ENCODE results near the gene PTPN7.
"Not testable (repeated sequence)": the region's sequence is repeated elsewhere in the genome, so short reads cannot be mapped to it uniquely, and the experiment has no call there.

The PTPN7 gene

DNA sequence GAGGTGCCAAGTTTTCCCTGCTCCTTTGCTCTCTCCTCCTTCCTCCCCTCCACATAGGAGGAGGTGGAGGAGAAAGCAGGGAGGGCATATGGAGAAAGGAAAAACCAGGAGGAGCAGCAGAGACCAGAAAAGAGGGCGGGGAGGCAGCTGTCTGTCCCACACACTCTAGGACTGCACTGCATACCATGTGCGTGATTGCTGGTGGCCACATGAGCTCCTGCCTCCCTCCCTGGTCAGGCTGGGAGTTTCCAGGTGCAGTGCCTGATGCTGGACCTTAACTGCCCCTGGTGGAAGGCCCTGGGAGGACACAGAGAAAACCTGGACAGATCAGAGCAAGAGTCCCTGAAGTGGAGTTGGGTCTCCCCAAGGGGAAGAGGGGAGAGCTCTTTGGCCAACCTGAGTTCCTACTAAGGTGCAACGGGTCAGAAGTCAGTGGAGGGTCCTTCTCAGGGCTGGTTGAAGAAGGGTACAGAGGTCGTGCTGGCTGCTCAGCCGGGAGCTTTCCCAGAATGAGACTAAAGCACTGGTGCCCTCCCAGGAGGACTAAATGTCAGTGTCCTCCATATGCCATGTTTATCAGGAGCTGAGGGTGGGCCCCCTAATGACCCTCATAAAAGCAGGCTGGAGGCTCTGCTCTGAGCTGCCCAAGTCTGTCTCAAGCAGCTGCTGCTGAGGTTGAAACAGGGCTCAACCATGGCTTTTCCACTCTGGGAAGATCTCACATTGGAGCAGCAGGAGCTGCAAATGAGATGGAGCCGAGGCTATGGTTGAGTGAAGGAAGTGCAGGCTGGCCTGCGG lies 29.7 kb upstream of the PTPN7 start:
- no peak for DNase-seq (ENCODE audit: low read depth in 2 of 2)

- peak; percentile 50 to 60 for DNase-seq (ENCODE audit: low read depth in 2 of 2)
Observed at GRCh38 chr1:202189001-202189790, 28.8 kb upstream of the PTPN7 start.

DNA sequence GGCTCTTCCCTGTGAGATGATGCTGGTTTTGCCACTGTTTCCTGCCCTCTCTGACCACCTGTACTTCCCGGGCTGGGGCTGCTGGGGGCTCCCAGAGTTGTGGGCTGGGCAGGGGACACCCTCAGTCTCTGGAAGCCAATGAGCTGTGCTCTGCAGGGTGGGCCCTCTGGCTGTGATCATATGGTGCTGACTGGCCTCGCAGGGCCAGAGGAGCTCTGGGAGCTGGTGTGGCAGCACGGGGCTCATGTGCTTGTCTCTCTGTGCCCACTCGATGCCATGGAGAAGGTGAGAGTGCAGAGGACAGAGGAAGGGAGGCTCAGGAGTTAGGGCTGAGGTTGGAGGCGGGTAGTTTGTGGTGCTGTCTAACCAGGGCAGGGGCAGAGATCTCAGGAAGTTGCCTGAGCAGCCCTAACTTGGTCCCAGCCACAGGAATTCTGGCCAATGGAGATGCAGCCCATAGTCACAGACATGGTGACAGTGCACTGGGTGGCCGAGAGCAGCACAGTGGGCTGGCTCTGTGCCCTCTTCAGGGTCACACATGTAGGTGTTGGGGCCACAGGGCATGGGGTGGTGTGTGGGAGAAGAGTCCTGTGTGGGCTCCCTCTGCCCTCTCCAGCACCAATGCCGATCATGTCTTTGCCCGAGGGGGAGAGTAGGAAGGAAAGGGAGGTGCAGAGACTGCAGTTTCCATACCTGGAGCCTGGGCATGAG lies 27.4 kb upstream of the PTPN7 start:
- no peak for DNase-seq (ENCODE audit: low read depth in 2 of 2)

- no peak for DNase-seq (ENCODE audit: low read depth in 2 of 2)
Observed at GRCh38 chr1:202187041-202187671, 26.8 kb upstream of the PTPN7 start.

DNA sequence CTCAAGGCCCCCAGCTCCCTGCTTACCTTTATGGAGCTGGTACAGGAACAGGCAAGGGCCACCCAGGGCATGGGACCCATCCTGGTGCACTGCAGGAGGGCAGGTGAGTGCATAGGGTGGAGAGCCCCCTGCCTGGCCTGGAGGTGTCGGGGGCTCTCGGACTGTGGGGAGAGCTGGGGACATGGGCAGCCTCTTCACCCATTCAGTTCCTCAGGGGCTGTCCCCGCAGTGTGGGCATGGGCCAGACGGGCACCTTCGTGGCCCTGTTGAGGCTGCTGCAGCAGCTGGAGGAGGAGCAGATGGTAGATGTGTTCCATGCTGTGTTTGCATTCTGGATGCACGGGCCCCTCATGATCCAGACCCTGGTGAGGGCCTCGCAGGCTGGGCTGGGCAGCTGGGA lies 25.9 kb upstream of the PTPN7 start:
- no peak for DNase-seq (ENCODE audit: low read depth in 2 of 2)

- peak; percentile 35 to 38 for DNase-seq (ENCODE audit: low read depth in 2 of 2)
Observed at GRCh38 chr1:202184750-202185460, 24.5 kb upstream of the PTPN7 start.

DNA sequence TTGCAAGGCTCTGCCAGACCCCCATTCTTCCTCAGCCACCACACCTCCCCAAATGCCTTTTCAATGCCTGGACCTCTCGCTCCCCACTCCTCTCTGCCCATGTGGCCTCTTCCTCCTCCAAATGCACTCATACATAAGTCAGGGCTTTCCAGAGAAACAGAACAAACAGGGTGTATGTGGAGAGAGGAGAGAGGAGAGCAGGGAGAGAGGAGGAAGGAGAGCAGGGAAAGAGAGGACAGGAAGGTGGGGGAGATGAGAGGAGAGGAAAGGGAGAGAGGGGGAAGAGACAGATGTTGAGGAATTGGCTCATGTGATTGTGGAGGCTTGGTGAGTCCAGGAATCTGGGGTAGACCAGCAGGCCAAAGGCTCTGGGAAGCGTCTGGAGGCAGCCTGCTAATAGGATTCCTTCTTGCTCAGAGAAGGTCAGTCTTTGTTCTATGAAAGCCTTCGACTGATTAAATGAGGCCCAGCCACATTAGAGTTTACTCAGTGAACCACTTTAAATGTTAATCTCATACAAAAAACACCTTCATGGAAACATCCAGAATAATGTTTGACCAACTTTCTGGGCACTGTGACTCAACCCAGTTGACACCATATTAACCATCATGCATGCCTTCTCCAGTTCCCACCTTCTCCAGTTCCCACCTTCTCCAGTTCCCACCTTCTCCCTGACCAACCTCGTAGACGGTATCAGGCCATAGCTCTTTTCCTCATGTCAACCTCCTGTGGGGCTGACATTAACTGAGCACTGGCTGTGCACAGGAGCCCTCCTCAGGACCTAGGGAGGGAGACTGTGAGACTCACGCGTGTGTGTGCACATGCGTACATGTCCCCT lies 21.9 kb upstream of the PTPN7 start:
- DNase-seq (ENCODE audit: low read depth in 2 of 2), result no peak

DNA sequence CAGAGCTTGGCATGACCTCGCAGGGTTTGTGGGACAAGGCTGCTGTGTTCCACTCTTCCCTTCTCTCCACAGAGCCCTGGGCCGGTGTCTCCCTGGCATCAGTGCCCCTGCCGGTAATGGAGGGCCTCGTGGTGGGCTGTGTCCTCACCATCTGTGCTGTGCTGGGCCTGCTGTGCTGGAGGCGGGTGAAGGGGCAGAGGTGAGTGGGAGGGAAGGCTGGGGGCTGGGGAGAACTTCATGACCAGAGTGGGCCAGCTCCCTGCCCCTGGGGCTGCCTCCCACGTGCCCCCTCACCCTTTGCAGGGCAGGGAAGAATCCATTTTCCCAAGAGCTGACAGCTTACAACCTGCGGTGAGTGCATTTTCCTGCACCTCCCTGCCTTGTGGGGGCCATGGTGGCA lies 21.2 kb upstream of the PTPN7 start:
- DNase-seq (ENCODE audit: low read depth in 2 of 2), result no peak

DNA sequence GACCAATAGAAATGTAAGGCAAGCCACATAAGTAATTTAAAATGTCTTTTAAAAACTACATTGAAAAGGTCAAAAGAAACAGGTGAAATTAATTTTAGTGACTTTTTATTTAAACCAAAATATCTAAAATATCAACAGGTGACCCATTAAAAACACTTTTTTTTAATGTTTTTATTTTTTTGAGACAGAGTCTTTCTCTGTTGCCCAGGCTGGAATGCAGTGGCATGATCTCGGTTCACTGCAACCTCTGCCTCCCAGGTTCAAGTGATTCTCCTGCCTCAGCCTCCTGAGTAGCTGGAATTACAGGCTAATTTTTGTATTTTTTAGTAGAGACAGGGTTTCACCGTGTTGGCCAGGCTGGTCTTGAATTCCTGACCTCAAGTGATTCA lies 20.3 kb upstream of the PTPN7 start:
- not testable (repeated sequence) for DNase-seq (ENCODE audit: low read depth in 2 of 2)

DNA sequence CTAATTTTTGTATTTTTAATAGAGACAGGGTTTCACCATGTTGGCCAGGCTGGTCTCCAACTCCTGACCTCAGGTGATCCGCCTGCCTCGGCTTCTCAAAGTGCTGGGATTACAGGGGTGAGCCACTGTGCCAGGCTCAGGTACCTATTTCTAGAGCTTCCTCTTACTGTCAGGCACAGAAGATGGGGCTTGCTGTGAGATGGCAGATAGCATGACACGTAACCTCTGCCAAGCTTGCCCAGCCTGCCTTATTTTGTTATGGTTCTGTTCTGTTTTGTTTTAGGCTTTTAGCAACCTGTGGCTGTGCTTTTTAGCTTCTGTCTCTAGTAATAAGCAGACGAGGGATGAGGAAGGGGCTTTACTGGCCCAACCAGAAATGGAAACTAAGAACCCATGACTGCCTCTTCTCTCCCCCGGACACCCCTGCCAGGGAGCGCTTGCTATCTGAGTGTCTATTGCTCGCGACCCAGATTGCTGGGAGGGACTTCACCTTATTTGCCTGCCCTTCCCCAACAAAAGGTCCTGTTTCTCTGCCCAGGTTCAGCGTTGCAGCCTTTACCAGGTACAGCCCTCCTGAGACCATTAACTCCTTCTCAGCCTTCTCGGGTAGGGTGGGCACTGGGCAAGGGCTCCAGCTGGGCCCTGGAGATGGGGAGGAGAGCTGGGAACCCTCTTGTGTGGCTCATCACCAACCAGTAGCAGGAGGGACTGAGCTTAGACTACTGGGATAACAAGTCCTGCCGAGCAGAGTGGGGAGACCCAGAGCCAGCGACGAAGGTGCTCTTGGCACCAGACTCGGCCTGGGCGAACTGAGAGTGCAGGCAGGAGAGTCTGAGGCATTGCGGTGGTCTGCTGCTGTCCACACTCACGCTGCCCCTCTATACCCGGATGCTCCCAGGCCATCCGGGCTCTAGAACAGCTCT lies 19.7 kb upstream of the PTPN7 start:
- no peak for DNase-seq (ENCODE audit: low read depth in 2 of 2)

DNA sequence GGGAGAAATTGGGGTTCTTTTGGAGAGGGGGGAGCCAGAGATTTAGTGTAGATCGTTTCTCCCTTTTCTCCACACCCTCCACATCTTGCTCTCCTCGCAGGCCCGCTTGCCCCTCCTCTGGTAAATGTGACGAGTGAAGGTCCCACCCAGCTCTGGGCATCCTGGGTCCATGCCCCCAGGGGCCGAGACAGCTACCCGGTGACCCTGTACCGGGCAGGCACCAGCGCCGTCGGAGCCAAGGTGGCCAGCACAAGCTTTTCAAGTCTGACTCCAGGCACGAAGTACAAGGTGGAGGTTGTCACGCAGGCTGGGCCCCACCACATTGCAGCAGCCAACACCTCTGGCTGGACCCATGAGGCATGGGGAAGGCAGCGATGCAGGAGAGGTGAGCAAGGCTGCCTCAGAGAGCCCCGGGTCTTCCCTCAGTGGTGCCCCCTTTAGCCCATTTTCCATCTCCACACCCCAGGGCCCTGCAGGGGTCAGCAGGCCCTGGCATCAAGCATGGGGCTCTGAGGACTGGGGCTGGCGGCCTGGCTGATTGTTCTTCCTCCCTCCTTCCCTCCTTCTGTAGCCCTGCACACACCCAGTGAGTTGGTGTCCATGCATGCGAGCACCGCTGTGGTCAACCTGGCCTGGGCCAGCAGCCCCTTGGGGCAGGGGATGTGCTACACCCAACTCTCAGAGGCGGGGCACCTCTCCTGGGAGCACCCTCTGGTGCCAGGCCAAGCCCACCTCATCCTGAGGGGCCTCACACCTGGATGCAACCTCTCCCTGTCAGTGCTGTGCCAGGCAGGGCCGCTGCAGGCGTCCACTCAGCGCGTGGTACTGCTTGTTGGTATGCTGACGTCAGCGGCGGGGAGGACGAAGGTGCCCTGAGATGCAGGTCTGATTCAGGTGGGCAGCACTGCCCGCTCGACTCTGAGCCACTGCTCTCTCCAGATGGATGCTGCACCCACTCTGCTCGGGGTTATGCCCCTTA lies 16.8 kb upstream of the PTPN7 start:
- DNase-seq (ENCODE audit: low read depth in 2 of 2), result no peak

DNA sequence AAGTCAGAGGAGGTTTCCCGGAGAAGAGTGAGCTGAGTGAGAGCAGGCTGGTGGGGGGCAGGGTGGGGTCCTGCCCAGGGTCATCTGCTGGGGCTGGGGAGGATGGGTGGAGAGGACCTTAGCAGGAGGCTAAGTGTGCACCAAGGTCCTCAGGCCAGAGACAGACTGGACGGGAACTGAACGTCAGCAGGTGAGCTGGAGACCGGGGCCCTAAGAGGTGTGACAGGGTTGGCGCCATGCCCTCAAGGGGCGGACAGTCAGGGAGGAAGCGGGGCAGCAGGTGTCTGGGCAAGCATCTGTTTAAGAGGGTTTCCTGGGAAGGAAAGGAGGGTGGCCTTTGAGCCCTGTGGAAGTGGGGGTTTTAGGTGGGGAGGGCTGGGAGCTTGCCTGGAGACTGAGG lies 13.6 kb upstream of the PTPN7 start:
- no peak for DNase-seq (ENCODE audit: low read depth in 2 of 2)

GRCh38 chr1:202172015-202172355 lies 11.6 kb upstream of the PTPN7 start:
- DNase-seq (ENCODE audit: low read depth in 2 of 2), result no peak

DNA sequence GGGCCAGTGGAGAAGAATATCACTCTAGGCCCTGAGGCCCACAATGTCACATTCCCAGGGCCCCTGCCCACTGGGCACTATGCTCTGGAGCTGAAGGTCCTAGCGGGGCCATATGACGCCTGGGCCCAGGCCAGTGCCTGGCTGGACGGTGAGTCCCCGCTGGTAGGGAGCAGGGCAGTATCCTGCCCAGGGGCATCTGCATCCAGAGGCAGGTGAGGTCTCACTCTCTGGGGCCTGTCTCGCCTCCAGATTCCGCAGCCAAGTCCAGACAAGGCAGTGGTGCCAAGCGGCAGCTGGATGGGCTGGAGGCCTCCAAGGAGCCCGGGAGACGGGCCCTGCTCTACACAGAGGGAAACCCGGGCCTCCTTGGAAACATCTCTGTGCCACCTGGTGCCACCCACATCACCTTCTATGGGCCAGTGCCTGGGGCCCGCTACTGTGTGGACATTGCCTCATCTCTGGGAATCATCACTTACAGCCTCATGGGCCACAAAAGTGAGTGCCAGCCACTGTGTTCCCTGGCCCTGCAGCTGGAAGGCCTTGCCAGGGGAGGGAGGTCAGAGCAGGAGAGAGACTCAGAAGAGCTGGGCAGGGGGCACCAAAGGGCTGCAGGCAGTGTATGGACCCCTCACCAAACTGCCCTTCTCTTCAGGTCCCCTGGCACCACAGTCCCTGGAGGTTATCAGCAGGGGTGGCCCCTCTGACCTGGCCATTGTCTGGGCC lies 11.1 kb upstream of the PTPN7 start:
- no peak for DNase-seq (ENCODE audit: low read depth in 2 of 2)

- no peak for DNase-seq (ENCODE audit: low read depth in 2 of 2)
Observed at GRCh38 chr1:202170726-202171125, 10.3 kb upstream of the PTPN7 start.

- DNase-seq (ENCODE audit: low read depth in 2 of 2), result no peak
Observed at GRCh38 chr1:202168861-202169260, 8.5 kb upstream of the PTPN7 start.

DNA sequence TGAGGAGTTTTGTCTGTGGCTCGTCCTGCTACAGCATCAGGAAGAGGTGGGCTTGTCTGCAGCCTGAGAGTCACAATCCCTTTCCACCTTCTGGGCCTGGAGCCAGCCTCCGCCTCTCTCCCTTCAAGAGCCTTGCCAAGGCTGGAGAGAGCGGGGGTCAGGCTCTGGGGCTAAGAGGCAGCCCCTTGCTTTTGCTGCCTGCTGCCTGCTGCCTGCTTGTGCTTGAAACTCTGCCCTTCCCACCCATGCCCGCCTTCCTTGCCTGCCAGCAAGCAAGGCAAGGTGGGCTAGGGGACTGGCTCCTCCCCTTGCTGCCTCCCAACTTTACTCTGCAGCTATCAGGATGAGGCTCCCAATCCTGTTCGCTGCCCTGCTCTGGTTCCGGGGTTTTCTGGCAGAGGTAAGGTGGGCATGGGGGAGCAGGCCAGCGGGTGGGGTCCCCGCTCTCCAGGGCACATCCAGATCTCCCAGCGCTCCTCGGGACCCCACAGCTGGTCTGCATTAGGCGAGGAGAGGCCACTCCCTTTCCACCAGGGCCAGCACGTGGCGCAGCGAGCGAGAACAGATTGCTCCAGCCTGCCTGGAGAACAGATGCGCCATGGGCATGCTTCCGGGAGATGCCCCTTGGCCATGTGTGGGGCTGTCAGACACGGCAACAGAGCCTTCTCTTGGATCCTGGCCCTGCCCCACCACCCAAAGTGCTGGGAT lies 7.5 kb upstream of the PTPN7 start:
- no peak for DNase-seq (ENCODE audit: low read depth in 2 of 2)
